Hematopoietic multipotent progenitor cell treated with erythropoietin and hydrocortisone succinate and interleukin-3 and kit ligand, for 17 days (in vitro differentiated cells): ENCODE data around the gene TMIE.

ENCODE experiments used
- DNase-seq: peaks from one replicate; pipeline ENCODE4 v3.0.0-alpha.2; 2015; ENCODE audit warnings: low spot score

The TMIE gene, protein sequence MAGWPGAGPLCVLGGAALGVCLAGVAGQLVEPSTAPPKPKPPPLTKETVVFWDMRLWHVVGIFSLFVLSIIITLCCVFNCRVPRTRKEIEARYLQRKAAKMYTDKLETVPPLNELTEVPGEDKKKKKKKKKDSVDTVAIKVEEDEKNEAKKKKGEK

DNA sequence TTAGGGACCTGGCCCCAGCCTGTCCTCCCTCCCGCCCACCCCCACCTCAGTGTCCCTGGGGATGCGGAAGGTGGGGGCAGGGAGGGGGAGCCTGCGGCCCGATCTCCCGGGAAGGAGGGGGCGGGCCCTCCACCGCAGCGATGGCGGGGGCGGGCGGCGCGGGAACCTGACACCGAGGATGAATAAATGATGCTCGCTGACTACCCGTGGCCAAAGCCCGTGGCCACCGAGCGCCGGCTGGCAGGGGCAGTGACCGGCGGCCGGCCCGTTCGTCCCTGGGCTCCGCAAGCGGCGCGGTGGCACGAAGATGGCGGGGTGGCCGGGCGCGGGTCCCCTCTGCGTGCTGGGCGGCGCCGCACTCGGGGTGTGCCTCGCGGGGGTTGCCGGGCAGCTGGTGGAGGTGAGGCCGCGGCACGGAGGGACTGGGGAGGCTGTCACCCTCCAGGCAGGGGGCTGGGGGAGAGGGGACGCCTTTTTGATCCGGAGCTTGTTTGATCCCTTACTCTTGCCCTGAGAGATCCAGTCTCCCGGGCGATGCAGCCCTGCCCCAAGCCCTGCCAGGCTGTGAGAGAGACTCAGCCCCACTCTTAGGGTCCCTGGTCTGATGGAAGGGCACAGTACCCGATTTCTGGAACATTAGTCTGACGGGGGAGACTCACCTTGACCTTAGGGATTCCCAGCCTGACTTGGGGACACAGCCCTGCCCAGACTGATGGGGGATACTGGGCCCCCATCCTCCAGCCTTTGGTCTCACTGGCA lies at the start of gene TMIE:
TSS of gene TMIE (plus strand) at position 212 of the 759 bp plus-strand sequence. CDS start at position 308, 96 bp downstream.
- no peak for DNase-seq

DNA sequence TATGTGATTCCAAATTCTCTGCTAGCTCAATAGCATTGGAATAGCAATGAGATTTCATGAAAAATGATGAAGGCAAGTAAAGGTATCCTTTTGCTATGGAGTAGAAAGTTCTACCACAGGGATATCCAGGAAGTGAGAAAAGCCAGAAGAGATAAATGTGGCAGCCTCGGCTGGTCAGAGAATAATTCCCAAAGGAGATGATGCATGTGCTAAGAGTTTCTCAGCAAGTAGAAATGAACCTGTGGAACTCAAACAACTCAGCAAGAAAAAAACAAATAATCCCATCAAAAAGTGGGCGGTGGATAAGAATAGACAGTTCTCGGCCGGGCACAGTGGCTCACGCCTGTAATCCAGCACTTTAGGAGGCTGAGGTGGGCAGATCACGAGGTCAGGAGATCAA lies 45.9 kb upstream of the TMIE start:
- no peak for DNase-seq

DNA sequence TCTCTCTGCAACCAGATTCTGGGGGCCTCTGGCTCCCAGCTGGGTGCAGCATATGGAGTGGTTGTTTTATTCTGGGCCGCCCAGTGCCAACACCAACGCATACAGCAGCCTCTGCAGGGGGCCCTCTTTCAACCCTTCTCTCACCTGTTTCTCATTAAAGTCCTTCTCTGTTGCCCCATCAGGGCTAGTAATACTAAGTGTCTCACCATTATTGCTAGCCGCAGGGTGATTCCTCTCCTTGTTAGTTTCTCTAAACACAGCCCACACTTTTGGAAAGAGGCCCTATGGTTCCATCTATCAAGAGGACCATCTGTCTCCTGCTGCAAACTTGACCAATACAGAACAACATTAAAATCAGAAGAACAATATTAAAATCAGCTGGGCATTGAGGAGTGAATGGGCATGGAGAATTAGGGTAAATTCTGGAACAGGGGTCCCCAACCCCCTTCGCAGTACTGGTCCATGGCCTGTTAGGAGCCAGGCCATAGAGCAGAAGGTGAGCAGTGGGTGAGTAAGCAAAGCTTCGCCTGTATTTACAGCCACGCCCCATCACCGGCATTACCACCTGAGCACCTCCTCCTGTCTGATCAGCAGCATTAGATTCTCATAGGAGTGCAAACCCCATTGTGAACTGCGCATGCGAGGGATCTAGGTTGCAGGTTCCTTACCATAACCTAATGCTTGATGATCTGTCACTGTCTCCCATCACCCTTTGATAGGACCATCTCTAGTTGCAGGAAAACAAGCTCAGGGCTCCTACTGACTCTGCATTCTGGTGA lies 44.2 kb upstream of the TMIE start:
- no peak for DNase-seq

DNA sequence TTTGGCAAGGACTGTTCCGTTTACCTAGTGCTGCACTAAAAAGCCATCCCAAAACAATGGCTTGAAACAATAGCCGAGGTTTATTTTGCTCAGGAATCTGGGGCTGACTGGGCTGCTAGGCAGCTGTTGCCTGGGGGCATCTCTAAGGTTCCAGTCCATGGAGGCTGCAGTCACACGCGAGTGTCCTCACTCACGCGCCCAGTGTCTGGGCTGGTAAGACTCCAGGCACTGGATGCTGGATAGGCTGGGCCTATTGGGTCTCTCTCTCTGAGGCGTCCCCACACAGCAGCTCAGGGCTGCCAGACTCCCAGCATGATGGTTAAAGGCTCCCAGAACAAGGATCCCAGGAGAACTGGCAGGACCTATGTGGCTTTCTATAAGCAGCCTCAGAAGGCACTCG lies 41.9 kb upstream of the TMIE start:
- no peak for DNase-seq

DNA sequence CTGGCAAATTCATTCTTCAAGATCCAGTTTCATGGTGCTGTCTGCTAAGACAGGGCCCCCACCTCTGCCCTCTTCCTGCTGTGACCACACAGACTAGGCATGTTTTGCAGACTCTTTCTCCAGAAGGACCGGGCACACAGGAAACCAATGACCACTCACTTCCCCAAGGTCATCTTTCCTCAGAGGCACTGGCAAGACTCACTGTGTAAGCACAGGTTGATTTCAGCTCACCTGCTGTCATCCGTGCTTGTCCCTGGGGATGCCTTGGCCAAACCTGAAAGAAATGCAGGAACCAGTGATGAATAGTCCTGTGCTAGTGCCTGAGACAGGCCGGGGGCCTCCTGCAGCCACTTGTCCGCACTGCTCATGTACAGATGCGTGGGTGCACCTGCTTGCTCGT lies 41.2 kb upstream of the TMIE start:
- DNase-seq: no peak

DNA sequence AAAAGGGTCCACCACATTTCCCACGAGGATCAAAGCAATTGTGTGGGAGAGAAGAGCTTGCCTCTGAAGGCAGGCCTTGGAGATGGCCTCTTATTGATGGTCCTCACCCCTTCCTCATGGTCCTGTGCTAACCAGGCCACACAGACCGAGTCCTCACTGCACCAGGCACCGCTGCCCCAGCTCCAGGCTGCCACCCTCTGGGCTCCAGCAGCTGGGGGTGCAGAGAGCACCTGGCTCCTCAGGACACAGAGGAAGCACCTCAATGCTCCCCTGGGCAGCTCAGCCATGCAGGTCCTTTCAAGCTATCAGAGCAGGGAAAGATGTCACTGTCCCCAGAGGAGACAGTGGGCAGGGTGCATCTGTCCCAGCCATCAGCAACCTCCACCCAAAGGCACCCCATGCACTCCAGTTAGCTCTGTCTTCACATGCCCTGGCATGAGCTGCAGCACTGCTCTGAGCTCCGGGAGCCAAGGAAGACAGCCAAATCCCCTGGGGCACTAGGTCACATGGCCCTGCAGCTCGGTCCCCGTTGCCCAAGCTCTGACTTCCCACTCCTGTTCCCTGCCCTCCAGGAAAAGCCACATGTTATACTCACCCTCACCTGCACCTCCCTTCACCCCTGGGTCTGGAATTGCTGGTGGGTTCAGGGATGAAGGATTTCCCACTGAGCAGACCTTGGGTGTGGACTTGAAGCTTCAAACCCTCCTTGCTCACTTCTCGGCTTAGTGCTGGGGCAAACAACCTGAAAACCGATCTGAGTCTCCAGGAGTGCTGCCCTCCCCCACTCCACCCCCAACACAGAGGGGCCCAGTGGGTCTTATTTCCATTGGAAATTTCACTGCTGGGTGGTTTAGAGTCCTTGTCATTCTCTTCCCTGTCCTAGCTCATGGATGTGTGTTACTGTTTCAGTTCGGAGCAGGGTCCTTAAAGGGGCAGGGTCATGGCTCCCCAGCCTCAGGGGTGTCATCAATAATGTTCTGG lies 40.4 kb upstream of the TMIE start:
- no peak for DNase-seq

DNA sequence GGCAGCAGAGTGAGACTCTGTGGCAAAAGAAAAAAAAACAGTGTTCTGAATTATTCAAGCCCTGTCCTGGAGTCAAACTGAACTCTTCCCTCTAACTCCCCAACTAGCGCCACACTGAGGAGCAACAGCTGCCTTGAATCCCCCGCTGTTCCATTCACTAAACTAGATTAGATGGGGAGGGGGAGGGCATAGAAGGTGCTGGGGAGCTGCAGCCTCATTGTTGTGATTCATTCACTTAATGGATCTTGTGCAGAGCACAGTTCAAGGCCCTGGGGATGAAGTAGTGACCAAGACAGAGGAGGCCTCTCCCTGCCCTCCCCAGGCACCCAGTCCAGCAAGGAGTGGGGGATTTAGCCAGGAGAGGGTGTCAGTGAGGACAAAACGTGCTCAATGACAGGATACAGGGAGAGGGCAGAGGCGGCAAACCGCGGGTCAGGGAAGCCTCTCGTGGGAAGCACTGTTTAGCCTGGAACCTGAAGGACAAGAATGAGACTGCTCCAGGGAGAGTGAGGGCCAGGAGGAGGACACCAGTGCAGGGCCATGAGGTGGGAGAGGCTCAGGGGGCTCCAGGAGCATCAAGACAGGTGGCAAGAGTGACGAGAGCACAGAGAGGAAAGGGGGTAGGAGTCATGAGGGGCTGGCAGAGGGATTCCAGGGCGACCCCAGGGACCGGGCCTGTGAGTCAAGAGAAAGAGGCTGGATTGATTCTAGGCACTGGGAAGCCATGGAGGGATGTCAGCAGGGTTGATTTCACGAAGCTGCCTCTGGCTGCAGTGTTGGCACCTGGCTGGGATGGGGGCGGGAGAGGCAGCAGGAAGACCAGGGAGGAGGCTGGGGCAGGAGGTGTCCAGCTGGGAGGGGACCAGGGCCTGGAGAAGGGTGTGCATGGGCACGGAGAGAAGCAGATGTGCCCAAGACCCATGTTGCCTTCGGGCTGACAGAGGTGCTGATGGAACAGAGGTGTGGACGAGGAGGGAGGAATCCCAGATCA lies 39.1 kb upstream of the TMIE start:
- no peak for DNase-seq

DNA sequence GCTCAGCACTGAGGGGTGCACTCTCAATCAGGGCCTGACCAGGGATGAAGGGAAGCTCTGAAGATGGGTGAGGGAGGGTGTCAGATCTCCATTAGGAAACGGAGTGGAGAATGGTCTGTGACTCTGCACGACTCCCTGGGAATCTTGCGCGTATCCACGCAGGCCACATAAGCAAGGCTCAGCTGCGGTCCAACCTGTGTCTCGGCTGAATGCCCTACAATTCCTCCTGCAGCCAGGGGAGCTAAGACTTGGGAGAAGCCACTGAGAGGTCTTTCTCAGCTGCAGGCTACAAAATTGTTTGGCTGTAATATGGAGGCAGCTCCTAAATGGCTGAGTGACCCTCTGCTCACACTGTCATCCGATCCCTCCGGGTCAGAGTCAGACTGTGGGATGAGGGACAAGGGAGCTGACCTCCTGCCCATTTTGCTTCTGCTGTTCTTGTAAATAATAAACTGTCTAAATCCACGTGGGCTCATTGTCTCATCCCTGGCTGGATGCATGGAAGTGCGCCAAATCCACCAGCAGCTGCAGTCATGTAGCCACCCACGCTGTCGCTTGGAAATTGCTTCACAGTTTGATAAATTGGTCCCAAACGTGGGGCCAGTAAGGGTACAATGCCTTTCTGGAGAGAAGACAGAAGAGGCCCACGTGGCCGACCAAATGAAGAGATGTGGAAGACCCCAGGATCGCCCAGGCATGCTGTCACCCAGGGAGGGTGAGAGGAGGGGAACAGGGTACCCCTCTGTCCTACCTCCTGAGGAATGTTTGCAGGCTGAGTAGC lies 38.2 kb upstream of the TMIE start:
- no peak for DNase-seq

DNA sequence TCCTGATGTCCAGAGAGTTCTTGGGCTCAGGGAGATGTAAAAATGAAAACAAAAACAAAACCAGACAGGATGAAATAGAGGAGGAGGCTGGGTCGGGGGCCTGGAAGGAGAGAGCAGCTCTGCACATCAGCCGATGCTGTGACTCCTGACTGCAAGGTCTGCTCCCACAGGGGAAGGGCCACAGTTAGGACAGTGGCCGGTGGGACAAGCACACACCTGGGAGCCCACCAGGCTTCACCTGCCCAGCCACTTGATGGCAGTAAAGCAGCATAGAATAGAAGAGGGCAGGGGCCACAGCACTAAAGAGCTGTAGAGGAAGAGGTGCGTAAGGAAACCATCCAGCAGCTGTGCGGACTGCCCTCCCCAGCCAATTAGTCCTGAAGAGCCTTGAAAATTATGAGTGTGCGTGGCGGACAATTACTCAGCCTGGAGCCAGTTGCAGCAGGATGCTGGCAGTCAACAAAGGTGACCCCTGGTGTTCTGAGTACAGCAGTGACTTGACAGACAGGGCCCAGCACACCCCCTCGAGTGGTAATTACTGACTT lies 37.5 kb upstream of the TMIE start:
- DNase-seq: no peak

DNA sequence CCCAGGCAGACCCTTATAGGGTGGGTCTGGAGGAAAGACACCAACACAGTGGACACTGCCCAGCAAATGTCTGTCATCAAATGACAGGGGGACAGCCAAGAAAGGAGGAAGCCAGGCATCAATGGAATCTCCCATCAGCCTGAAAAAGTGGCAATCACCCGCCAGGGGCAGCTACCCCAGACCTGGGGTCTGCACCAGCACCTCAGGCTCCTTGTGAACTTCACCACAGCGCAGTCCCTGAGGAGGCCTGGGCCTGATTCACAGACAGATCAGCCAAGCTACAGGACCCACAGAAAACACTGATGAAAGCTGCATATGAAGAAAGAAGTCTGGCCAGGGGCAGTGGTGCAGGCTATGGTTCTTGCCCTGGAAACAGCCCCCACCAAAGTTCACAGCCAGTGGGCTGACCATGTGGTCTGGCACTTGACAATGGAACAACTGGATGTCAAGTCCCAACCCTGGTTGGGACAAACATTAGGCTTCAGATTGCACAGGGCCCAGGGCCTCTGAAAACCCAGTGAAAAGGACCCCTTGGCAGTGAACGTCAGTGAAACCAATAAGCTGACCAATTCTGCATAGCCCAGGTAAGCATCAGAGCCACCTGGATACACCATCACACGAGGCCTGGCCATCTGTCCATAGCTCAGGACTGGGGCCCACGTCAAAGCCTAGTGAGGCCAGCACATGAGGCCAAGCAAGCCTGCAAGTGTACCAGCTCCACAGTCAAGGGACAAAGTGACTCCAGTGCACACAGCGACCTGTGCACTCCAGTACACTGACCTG lies 36.8 kb upstream of the TMIE start:
- no peak for DNase-seq

DNA sequence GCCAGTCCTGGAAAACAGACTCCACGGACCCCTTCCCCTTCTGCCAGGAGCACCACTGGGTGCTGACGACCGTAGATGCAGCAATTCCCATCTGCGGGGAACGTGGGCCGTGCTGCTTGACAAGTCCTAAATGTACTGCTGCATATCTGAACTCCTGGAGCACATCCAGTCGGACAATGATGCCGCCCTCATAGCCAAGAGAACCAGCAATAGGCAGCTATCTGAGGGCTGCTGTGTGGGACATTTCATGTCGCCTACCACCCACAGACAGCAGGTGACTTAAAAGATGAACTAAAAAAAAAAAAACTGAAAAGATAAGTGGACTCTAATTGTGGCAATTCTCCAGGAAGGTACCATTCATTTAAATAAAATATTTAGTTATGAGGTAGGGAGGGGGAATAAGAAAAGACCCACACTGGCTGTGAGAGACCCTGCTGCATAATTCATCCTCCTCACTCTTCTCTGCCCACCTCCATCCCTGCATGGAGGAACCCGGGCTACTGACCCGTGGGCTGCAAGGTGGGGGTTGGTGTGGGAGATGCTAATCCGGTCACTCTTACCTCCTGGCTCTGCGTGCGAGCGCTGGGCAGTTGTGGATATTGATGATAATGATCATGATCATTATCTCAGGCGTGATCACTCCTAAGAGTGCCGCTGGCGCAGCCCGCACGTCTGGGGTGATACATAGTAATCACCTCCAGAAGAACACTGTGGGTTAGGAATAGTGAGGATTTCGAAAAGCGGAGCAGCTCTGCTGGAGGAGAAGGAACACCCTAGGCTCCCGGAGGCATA lies 36.0 kb upstream of the TMIE start:
- no peak for DNase-seq

DNA sequence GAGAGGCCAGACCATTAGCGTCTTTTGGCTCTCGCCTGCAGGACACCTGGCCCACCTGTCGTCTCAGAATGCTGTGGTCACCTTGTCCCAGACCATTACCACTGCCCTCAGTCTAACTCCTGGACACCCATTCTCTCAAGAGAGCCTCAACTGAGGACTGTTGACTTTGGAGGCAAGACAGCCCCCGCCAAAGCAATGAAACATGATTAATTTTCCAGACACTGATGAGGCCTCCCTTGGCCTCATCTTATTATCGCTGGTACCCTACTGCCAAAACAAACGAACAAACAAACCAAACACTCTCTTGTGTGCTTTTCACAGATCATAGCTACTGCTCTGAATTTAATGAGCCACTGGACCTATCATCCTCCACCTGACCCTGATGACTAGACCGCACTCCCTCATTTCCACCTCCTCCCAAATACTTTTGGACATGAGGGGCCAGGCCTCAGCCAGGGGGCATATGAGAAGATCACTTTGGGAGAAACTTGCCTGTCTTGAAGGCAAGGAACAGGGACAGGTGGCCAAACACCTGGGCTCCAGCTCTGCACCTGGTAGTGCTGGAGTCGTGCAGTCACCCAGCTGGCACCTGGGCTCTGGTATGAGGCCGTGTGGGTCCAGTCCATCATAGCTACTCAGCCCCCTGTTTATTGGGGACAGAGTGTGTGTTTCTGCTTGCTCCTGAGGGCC lies 35.3 kb upstream of the TMIE start:
- DNase-seq: no peak

DNA sequence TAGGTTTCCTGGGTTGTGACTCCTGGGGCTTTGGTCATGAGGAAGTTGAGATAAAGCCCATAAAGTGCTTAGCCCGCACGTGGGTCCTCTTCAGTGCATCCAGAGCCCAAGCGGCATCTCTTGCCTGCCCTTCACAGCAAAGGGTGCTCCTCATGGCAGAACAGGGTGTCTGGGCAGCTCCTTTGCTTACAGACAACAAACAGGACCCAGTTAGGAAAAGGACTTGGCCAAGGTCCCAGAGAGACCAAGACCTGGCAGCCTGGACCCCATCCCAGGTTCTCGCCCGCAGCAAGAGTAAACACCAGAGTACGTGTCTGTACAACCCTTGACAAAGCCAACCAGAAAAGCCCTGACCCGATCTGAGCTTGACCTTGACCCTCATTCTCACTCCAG lies 34.7 kb upstream of the TMIE start:
- no peak for DNase-seq

DNA sequence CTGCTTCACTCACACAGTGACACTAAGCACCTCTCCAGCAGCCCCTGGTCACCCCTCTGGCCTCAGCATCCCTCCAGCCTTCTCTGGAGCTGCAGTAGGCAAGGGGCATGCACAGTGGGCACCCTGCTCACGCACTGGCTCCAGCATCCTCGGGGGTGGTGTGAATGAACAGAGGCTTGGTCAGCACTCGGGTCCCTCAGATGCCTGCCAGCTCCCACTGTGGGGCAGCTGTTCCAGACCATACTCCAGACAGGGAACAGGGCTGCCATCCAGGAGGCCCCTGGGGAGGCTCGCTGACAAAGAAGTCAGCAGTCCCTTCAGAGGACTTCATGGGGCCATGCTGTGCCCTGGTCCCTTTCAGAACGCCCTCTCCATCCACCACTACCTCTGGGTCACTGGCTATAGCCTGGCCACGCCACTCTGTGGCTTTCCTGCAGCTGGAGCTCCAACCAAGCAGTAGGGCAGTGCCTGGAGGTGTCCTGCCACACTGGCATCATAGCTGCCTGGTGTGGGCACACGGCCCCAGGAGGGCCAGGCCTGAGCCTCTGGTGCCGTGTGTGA lies 34.1 kb upstream of the TMIE start:
- no peak for DNase-seq

DNA sequence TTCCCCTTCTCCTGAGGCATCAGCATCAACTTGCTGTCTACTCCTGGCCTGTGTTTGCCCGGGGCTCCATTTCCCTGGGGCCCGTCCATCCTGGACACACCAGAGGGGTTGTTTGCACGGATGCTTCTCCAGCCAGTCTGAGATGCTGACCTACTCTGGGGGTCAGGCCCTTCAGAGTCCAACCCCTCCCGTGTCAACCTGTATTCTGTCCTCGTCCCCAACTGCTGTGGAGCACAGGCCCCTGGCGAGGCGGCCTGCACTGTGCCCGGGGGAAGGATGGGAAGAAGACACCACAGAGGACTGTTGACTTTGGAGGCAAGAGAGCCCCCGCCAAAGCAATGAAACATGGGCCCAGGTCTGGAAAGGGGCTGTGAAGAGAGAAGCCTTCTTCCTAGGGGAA lies 33.5 kb upstream of the TMIE start:
- DNase-seq: no peak

DNA sequence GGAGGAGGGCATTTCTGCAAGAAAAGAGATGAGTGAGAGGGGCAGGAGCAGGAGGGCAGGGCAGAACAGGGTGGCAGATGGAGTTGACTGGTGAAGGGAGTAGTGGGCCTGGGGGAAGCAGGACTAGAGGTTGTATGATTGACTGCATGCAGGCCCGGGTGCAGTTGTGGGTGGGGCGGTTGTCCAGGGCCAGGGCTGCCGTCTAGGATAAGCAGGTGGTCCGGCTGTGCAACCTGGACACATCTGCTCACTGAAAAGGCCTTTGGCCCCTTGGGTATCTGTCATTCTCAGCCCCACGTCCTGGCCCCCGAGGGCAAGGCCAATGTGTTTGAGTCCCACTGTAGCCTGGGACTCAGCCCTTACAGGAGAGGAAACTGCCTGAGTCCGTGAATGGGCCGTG lies 33.1 kb upstream of the TMIE start:
- DNase-seq: no peak

DNA sequence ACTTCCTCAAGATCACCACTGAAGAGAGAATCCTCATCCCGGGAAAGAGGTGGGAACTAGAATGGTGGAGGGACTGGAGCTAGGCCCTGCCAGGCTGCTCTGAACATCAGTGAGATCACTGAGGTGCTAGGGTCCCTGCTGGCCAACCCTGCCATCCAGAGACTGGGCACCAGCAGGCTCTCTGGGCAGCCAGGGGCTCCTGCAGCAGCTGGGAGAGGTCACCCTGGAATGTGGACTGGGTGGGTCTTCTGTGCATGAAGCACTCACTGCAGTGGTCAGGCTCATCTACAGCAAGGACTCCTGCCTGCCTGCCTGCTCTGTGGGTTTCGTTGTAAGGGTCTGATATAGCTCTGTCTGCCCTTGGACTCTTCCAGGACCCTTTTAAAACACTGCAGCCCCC lies 32.6 kb upstream of the TMIE start:
- no peak for DNase-seq
